HEK293 (cell line): ENCODE results near the gene OR2H1.

Experiments used
- CTCF ChIA-PET: fragments of 350-600 bp; formaldehyde crosslinking; extraction: SDS; loops from one replicate; lab custom pipeline; 2021; ENCODE audit warnings: antibody characterized with exemption; lab: Yijun Ruan, JAX
- POLR2A ChIA-PET: fragments of 300-600 bp; formaldehyde crosslinking; extraction: SDS; loops from one replicate; lab custom pipeline; 2020; ENCODE audit warnings: antibody characterized with exemption, inconsistent platforms; lab: Yijun Ruan, JAX
- H3K27ac ChIP-seq: fragments of 200-500 bp; sonication (Bioruptor generic); 2 replicates; pipeline ENCODE4 v1.5.1; 2014; ENCODE audit warnings: low read depth, low read length, control low read depth, inconsistent platforms; ENCODE audit errors: extremely low read depth
- H3K36me3 ChIP-seq, 2 experiments: fragments of 200-500 bp in 1 of 2; sonication (Bioruptor generic) in 1 of 2; 1 replicate in 1 of 2; 2 replicates in 1 of 2; pipeline ENCODE4 v1.5.1; 2014 to 2017; ENCODE audit warnings: inconsistent platforms in 2 of 2, low read length in 2 of 2; ENCODE audit not compliant: control insufficient read depth in 2 of 2, insufficient read depth in 1 of 2
- H3K4me1 ChIP-seq: fragments of 200-500 bp; sonication (Bioruptor generic); 2 replicates; pipeline ENCODE4 v1.5.1; 2014; ENCODE audit warnings: mild to moderate bottlenecking, low read length, inconsistent platforms; ENCODE audit not compliant: control insufficient read depth, insufficient read depth
- H3K4me3 ChIP-seq: 2 replicates; pipeline ENCODE4 v1.5.1; 2011; ENCODE audit warnings: low read depth, mild to moderate bottlenecking, control low read depth, low read length, moderate library complexity
- H3K9me3 ChIP-seq: fragments of 200-500 bp; sonication (Bioruptor generic); 2 replicates; pipeline ENCODE4 v1.5.1; 2014; ENCODE audit warnings: low read depth, low read length, inconsistent platforms; ENCODE audit not compliant: control insufficient read depth, insufficient read depth
- BCL11A ChIP-seq: fragments of 450-650 bp; formaldehyde crosslinking; IDR thresholded peaks from 2 replicates; pipeline ENCODE4 v1.5.1; 2016; ENCODE audit warnings: low read depth, missing biosample characterization, missing genetic modification characterization
- KLF9 ChIP-seq: fragments of 450-650 bp; formaldehyde crosslinking; IDR thresholded peaks from 2 replicates; pipeline ENCODE4 v1.5.1; 2016; ENCODE audit warnings: missing biosample characterization, missing genetic modification characterization, low read depth
- OSR2 ChIP-seq: fragments of 450-650 bp; formaldehyde crosslinking; IDR thresholded peaks from 2 replicates; pipeline ENCODE4 v1.5.1; 2016; ENCODE audit warnings: missing biosample characterization, missing genetic modification characterization
- SETDB1 ChIP-seq: IDR thresholded peaks from one replicate; pipeline ENCODE4 v1.6.1; 2017; ENCODE audit warnings: mild to moderate bottlenecking, low read length, moderate library complexity, mixed read lengths; ENCODE audit not compliant: insufficient read length
- SP7 ChIP-seq: fragments of 450-650 bp; formaldehyde crosslinking; IDR thresholded peaks from 2 replicates; pipeline ENCODE4 v1.5.1; 2016; ENCODE audit warnings: missing biosample characterization, missing genetic modification characterization
- TRIM28 ChIP-seq: IDR thresholded peaks from 2 replicates; pipeline ENCODE4 v1.6.1; 2011; ENCODE audit warnings: low read length, control low read depth, borderline replicate concordance
- ZBTB21 ChIP-seq: fragments of 450-650 bp; formaldehyde crosslinking; IDR thresholded peaks from 2 replicates; pipeline ENCODE4 v1.5.1; 2017; ENCODE audit warnings: missing biosample characterization, missing genetic modification characterization
- ZFP37 ChIP-seq: fragments of 450-650 bp; formaldehyde crosslinking; IDR thresholded peaks from 2 replicates; pipeline ENCODE4 v1.5.1; 2016; ENCODE audit warnings: missing biosample characterization, missing genetic modification characterization
- ZFP69B ChIP-seq: fragments of 450-650 bp; formaldehyde crosslinking; IDR thresholded peaks from 2 replicates; pipeline ENCODE4 v1.5.1; 2016; ENCODE audit warnings: missing biosample characterization, missing genetic modification characterization
- ZNF132 ChIP-seq: fragments of 450-650 bp; formaldehyde crosslinking; IDR thresholded peaks from 2 replicates; pipeline ENCODE4 v1.5.1; 2017; ENCODE audit warnings: missing biosample characterization, missing genetic modification characterization, borderline replicate concordance
- ZNF140 ChIP-seq: fragments of 450-650 bp; formaldehyde crosslinking; IDR thresholded peaks from 2 replicates; pipeline ENCODE4 v1.5.1; 2016; ENCODE audit warnings: missing biosample characterization, missing genetic modification characterization
- ZNF155 ChIP-seq: fragments of 450-650 bp; formaldehyde crosslinking; IDR thresholded peaks from 2 replicates; pipeline ENCODE4 v1.5.1; 2016; ENCODE audit warnings: missing biosample characterization, missing genetic modification characterization
- ZNF416 ChIP-seq: fragments of 450-650 bp; formaldehyde crosslinking; IDR thresholded peaks from 2 replicates; pipeline ENCODE4 v1.5.1; 2016; ENCODE audit warnings: missing biosample characterization, missing genetic modification characterization
- ZNF623 ChIP-seq: fragments of 450-650 bp; formaldehyde crosslinking; IDR thresholded peaks from 2 replicates; pipeline ENCODE4 v1.5.1; 2016; ENCODE audit warnings: missing biosample characterization, missing genetic modification characterization
- TF ChIP-seq, protein P1 (sequence below): fragments of 450-650 bp; formaldehyde crosslinking; IDR thresholded peaks from 2 replicates; pipeline ENCODE4 v1.5.1; 2016; ENCODE audit warnings: missing biosample characterization, missing genetic modification characterization
- TF ChIP-seq, protein P2 (sequence below): fragments of 450-650 bp; formaldehyde crosslinking; IDR thresholded peaks from 2 replicates; pipeline ENCODE4 v1.5.1; 2016; ENCODE audit warnings: missing biosample characterization, missing genetic modification characterization
- TF ChIP-seq, protein P3 (sequence below): fragments of 450-650 bp; formaldehyde crosslinking; IDR thresholded peaks from 2 replicates; pipeline ENCODE4 v1.5.1; 2016; ENCODE audit warnings: missing biosample characterization, missing genetic modification characterization
- TF ChIP-seq, protein P4 (sequence below): fragments of 450-650 bp; formaldehyde crosslinking; IDR thresholded peaks from 2 replicates; pipeline ENCODE4 v1.5.1; 2016; ENCODE audit warnings: missing biosample characterization, missing genetic modification characterization, low read depth
- TF ChIP-seq, protein P5 (sequence below): fragments of 450-650 bp; formaldehyde crosslinking; IDR thresholded peaks from 2 replicates; pipeline ENCODE4 v1.5.1; 2016; ENCODE audit warnings: missing biosample characterization, missing genetic modification characterization
- TF ChIP-seq, protein P6 (sequence below): fragments of 450-650 bp; formaldehyde crosslinking; IDR thresholded peaks from 2 replicates; pipeline ENCODE4 v1.5.1; 2016; ENCODE audit warnings: missing biosample characterization, missing genetic modification characterization
- TF ChIP-seq, protein P7 (sequence below): fragments of 450-650 bp; formaldehyde crosslinking; IDR thresholded peaks from 2 replicates; pipeline ENCODE4 v1.5.1; 2016; ENCODE audit warnings: missing biosample characterization, missing genetic modification characterization, borderline replicate concordance

OR2H1 gene

DNA sequence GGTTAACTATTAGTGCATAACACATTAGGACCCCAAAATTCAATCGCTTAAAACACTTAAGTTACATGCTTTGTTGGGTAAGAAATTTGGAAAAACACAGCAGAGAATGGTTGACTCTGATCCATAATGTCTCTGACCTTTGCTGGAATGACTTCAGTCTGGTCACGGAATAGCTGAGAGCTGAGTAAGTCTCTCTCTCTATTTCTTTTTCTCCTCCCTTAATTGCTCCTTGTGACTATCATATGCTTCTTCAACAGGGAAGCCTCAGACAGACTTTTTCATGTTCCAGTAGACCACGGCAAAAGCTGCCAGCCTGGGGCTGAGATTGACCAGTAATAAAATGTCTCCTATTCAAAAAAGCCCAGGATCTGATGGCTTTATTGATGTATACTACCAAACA, 37.4 kb upstream of the OR2H1 start:
- Histone ChIP-seq H3K4me1 (no peaks in the 10 kb centered on the region), H3K36me3 (no peaks in the 10 kb centered on the region), H3K9me3 (no peaks in the 10 kb centered on the region), H3K27ac (no peak overlapping the region), H3K4me3 (no peak overlapping the region)
- ChIA-PET CTCF (interaction anchor here (0.7 to 1.9 kb wide), 3 partner anchors 51 to 173 kb away, joined by 3 to 9 read pairs (median 4); no protein-coding TSS in a partner anchor), POLR2A (no interaction called here)
- TF ChIP-seq, protein P1, sequence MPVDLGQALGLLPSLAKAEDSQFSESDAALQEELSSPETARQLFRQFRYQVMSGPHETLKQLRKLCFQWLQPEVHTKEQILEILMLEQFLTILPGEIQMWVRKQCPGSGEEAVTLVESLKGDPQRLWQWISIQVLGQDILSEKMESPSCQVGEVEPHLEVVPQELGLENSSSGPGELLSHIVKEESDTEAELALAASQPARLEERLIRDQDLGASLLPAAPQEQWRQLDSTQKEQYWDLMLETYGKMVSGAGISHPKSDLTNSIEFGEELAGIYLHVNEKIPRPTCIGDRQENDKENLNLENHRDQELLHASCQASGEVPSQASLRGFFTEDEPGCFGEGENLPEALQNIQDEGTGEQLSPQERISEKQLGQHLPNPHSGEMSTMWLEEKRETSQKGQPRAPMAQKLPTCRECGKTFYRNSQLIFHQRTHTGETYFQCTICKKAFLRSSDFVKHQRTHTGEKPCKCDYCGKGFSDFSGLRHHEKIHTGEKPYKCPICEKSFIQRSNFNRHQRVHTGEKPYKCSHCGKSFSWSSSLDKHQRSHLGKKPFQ, result no peak
- no peak for TF ChIP-seq BCL11A (tag by site-specific recombination)
- TF ChIP-seq ZFP69B (tag by site-specific recombination), result no peak

DNA sequence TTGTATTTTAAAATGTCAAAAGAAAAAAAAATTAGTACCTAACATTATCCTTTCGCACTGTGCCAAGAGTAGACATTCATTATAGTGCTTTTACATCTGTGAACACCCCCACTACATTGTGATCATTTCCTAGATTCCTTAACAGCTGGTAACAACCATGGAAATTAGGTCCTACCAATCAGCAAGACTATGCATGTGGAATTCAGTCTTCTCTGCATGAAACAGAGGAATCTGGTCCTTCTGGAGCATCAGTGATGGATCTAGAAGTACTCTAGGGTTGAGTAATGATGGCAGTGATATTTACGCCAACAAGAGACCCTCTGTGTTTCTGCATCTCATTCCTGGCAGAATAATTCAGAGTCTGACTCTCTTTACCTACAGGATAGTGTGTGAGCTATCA, 32.8 kb upstream of the OR2H1 start:
- no peak overlapping the region for H3K4me3 ChIP-seq
- no peaks in the 10 kb centered on the region for H3K4me1 ChIP-seq
- ChIA-PET CTCF (interaction anchor here (0.5 to 0.7 kb wide), 4 partner anchors 11 to 163 kb away, joined by 3 to 5 read pairs (median 3); no protein-coding TSS in a partner anchor), POLR2A (no interaction called here)
- H3K36me3 ChIP-seq, result no peaks in the 10 kb centered on the region
- no peaks in the 10 kb centered on the region for H3K9me3 ChIP-seq
- no peak overlapping the region for H3K27ac ChIP-seq
- TF ChIP-seq TRIM28 (no peak), ZFP37 (tag by site-specific recombination) (no peak), ZBTB21 (tag by site-specific recombination) (no peak), ZNF140 (tag by site-specific recombination) (no peak), ZNF132 (tag by site-specific recombination) (no peak), SP7 (no peak), ZNF416 (tag by site-specific recombination) (no peak), KLF9 (tag by site-specific recombination) (no peak), SETDB1 (no peak), ZNF155 (tag by site-specific recombination) (no peak), ZNF623 (tag by site-specific recombination) (no peak), OSR2 (no peak)
- TF ChIP-seq, protein P2, sequence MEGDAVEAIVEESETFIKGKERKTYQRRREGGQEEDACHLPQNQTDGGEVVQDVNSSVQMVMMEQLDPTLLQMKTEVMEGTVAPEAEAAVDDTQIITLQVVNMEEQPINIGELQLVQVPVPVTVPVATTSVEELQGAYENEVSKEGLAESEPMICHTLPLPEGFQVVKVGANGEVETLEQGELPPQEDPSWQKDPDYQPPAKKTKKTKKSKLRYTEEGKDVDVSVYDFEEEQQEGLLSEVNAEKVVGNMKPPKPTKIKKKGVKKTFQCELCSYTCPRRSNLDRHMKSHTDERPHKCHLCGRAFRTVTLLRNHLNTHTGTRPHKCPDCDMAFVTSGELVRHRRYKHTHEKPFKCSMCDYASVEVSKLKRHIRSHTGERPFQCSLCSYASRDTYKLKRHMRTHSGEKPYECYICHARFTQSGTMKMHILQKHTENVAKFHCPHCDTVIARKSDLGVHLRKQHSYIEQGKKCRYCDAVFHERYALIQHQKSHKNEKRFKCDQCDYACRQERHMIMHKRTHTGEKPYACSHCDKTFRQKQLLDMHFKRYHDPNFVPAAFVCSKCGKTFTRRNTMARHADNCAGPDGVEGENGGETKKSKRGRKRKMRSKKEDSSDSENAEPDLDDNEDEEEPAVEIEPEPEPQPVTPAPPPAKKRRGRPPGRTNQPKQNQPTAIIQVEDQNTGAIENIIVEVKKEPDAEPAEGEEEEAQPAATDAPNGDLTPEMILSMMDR (tag by site-specific recombination), result no peak
- TF ChIP-seq, protein P3, sequence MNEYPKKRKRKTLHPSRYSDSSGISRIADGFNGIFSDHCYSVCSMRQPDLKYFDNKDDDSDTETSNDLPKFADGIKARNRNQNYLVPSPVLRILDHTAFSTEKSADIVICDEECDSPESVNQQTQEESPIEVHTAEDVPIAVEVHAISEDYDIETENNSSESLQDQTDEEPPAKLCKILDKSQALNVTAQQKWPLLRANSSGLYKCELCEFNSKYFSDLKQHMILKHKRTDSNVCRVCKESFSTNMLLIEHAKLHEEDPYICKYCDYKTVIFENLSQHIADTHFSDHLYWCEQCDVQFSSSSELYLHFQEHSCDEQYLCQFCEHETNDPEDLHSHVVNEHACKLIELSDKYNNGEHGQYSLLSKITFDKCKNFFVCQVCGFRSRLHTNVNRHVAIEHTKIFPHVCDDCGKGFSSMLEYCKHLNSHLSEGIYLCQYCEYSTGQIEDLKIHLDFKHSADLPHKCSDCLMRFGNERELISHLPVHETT (tag by site-specific recombination), result no peak
- TF ChIP-seq, protein P4, sequence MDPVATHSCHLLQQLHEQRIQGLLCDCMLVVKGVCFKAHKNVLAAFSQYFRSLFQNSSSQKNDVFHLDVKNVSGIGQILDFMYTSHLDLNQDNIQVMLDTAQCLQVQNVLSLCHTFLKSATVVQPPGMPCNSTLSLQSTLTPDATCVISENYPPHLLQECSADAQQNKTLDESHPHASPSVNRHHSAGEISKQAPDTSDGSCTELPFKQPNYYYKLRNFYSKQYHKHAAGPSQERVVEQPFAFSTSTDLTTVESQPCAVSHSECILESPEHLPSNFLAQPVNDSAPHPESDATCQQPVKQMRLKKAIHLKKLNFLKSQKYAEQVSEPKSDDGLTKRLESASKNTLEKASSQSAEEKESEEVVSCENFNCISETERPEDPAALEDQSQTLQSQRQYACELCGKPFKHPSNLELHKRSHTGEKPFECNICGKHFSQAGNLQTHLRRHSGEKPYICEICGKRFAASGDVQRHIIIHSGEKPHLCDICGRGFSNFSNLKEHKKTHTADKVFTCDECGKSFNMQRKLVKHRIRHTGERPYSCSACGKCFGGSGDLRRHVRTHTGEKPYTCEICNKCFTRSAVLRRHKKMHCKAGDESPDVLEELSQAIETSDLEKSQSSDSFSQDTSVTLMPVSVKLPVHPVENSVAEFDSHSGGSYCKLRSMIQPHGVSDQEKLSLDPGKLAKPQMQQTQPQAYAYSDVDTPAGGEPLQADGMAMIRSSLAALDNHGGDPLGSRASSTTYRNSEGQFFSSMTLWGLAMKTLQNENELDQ (tag by site-specific recombination), result no peak
- TF ChIP-seq, protein P5, sequence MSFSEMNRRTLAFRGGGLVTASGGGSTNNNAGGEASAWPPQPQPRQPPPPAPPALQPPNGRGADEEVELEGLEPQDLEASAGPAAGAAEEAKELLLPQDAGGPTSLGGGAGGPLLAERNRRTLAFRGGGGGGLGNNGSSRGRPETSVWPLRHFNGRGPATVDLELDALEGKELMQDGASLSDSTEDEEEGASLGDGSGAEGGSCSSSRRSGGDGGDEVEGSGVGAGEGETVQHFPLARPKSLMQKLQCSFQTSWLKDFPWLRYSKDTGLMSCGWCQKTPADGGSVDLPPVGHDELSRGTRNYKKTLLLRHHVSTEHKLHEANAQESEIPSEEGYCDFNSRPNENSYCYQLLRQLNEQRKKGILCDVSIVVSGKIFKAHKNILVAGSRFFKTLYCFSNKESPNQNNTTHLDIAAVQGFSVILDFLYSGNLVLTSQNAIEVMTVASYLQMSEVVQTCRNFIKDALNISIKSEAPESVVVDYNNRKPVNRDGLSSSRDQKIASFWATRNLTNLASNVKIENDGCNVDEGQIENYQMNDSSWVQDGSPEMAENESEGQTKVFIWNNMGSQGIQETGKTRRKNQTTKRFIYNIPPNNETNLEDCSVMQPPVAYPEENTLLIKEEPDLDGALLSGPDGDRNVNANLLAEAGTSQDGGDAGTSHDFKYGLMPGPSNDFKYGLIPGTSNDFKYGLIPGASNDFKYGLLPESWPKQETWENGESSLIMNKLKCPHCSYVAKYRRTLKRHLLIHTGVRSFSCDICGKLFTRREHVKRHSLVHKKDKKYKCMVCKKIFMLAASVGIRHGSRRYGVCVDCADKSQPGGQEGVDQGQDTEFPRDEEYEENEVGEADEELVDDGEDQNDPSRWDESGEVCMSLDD (tag by site-specific recombination), result no peak
- TF ChIP-seq, protein P6, sequence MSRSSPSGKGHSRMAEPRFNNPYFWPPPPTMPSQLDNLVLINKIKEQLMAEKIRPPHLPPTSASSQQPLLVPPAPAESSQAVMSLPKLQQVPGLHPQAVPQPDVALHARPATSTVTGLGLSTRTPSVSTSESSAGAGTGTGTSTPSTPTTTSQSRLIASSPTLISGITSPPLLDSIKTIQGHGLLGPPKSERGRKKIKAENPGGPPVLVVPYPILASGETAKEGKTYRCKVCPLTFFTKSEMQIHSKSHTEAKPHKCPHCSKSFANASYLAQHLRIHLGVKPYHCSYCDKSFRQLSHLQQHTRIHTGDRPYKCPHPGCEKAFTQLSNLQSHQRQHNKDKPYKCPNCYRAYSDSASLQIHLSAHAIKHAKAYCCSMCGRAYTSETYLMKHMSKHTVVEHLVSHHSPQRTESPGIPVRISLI, result no peak
- TF ChIP-seq, protein P7, sequence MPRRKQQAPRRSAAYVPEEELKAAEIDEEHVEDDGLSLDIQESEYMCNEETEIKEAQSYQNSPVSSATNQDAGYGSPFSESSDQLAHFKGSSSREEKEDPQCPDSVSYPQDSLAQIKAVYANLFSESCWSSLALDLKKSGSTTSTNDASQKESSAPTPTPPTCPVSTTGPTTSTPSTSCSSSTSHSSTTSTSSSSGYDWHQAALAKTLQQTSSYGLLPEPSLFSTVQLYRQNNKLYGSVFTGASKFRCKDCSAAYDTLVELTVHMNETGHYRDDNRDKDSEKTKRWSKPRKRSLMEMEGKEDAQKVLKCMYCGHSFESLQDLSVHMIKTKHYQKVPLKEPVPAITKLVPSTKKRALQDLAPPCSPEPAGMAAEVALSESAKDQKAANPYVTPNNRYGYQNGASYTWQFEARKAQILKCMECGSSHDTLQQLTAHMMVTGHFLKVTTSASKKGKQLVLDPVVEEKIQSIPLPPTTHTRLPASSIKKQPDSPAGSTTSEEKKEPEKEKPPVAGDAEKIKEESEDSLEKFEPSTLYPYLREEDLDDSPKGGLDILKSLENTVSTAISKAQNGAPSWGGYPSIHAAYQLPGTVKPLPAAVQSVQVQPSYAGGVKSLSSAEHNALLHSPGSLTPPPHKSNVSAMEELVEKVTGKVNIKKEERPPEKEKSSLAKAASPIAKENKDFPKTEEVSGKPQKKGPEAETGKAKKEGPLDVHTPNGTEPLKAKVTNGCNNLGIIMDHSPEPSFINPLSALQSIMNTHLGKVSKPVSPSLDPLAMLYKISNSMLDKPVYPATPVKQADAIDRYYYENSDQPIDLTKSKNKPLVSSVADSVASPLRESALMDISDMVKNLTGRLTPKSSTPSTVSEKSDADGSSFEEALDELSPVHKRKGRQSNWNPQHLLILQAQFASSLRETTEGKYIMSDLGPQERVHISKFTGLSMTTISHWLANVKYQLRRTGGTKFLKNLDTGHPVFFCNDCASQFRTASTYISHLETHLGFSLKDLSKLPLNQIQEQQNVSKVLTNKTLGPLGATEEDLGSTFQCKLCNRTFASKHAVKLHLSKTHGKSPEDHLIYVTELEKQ (tag by site-specific recombination), result no peak
